ENCODE results near the gene CCAR1. TPM values are rescaled to one million over a fixed set of nuclear protein-coding genes. Genes with fewer than 3 reads are reported as not detected.

CCAR1 gene
- total and polyA plus RNA-seq, 2 of the 4 experiments (the other 2 are of a cell fraction), result 35.1 to 60.8 TPM

- no peak overlapping the region for H3K4ac ChIP-seq (ENCODE audit: low read depth, low read length)
- H4K5ac ChIP-seq (ENCODE audit: low read depth, low read length), result no peak overlapping the region
- H2AK5ac ChIP-seq (ENCODE audit: low read depth, low read length), result no peak overlapping the region
- ChIA-PET POLR2A (ENCODE audit: unreplicated experiment) (no interaction called here), CTCF (no interaction called here)
- no peak overlapping the region for H2BK20ac ChIP-seq (ENCODE audit: low read depth, low read length)
- no peak overlapping the region for H3K4me2 ChIP-seq (ENCODE audit: low read depth, low read length)
- no peak overlapping the region for H2AFZ ChIP-seq (replicated peaks; ENCODE audit: low read length, poor library complexity)
- H4K8ac ChIP-seq (ENCODE audit: low read depth in 2 of 2, low read length in 2 of 2), result no peak overlapping the region
- H4K91ac ChIP-seq (ENCODE audit: insufficient read depth, low read depth, low read length), result no peak overlapping the region
- no peak overlapping the region for H3K14ac ChIP-seq (replicated peaks; ENCODE audit: low read depth, low read length)
- no peak overlapping the region for H3K27ac ChIP-seq (ENCODE audit: insufficient read depth, low read length)
- WGBS, 2 experiments (ENCODE audit: extremely low coverage in 2 of 2, insufficient read length in 1 of 2), result 93% methylated on average over 4 of the region's 10 CpGs; no CpG with 5 or more reads in 1 of the 2 experiments
- peaks cover 2% of the 10 kb centered on the region; the same call in 1 of the 2 replicates for H3K4me1 ChIP-seq (ENCODE audit: control insufficient read depth, insufficient read depth, low read length)
- no peak overlapping the region for H3K56ac ChIP-seq (ENCODE audit: extremely low read depth, insufficient read depth, low read length)
- DNase-seq (no peak), ATAC-seq (ENCODE audit: low read depth) (no peak)
- no peak overlapping the region for H3K4me3 ChIP-seq (ENCODE audit: insufficient read depth, low read depth, low read length)
- no peak overlapping the region for H2BK15ac ChIP-seq (ENCODE audit: low read depth, low read length)
- no peaks in the 10 kb centered on the region for H3K36me3 ChIP-seq (ENCODE audit: control insufficient read depth, insufficient read depth, low read length)
- H2BK5ac ChIP-seq (ENCODE audit: low read depth, low read length, poor library complexity, severe bottlenecking), result no peak overlapping the region
- BruUV-seq (replicated peaks), result no TSS peak
- no peaks in the 10 kb centered on the region for H3K9me3 ChIP-seq (ENCODE audit: control insufficient read depth, insufficient read depth, low read length)
- H4K20me1 ChIP-seq (ENCODE audit: insufficient read depth, low read length), result no peaks in the 10 kb centered on the region
- H3K23ac ChIP-seq (ENCODE audit: low read depth, low read length), result no peak overlapping the region
- in situ Hi-C loops (cut with MboI; ENCODE audit: low sequenced_read_pairs), result no loop called here
- no peak overlapping the region for H2BK120ac ChIP-seq (ENCODE audit: low read depth, low read length)
- dilution Hi-C loops (cut with HindIII; ENCODE audit: low sequenced_read_pairs, unreplicated experiment), result no loop called here
- no peak overlapping the region for H3K18ac ChIP-seq (ENCODE audit: low read depth, low read length)
- no peaks in the 10 kb centered on the region for H3K79me1 ChIP-seq (ENCODE audit: low read depth in 1 of 2, low read length in 2 of 2)
- no peak overlapping the region for H2AK9ac ChIP-seq (replicated peaks; ENCODE audit: low read depth, low read length, poor library complexity)
- no peak overlapping the region for H3K9ac ChIP-seq (ENCODE audit: low read depth, low read length)
- intact Hi-C loops (cut with micrococcal nuclease), result no loop called here
- peaks cover 49% of the 10 kb centered on the region for H3K27me3 ChIP-seq (ENCODE audit: control insufficient read depth, insufficient read depth, low read length)
- no peaks in the 10 kb centered on the region for H3K9me1 ChIP-seq (ENCODE audit: insufficient read depth, low read length)
- no peak for TF ChIP-seq USF2 (IDR thresholded peaks at IDR 0.05; ENCODE audit: low read depth, low read length)
- TF ChIP-seq FOS (IDR thresholded peaks at IDR 0.05; ENCODE audit: low read depth, low read length), result no peak
These were observed 107.8 kb downstream of the CCAR1 start for GRCh38 chr10:68828833-68829232.

Measured in IMR-90 (cell line).